HEK293 (cell line): ENCODE data around the gene SLC16A13.

Experiments used
- CTCF ChIP-seq: fragments of 450-650 bp; formaldehyde crosslinking; IDR thresholded peaks from 2 replicates; pipeline ENCODE4 v1.5.1; 2016; ENCODE audit warnings: missing biosample characterization, missing genetic modification characterization
- REST ChIP-seq: fragments of 450-650 bp; formaldehyde crosslinking; IDR thresholded peaks from 2 replicates; pipeline ENCODE4 v1.5.1; 2016; ENCODE audit warnings: missing biosample characterization, missing genetic modification characterization
- ZBTB7A ChIP-seq: fragments of 450-650 bp; formaldehyde crosslinking; IDR thresholded peaks from 2 replicates; pipeline ENCODE4 v1.5.1; 2016; ENCODE audit warnings: low read depth, missing biosample characterization, missing genetic modification characterization
- ZNF221 ChIP-seq: fragments of 450-650 bp; formaldehyde crosslinking; IDR thresholded peaks from 2 replicates; pipeline ENCODE4 v1.5.1; 2017; ENCODE audit warnings: missing biosample characterization, missing genetic modification characterization, borderline replicate concordance
- ZNF239 ChIP-seq: fragments of 450-650 bp; formaldehyde crosslinking; IDR thresholded peaks from 2 replicates; pipeline ENCODE4 v1.5.1; 2016; ENCODE audit warnings: missing biosample characterization, missing genetic modification characterization
- ZNF24 ChIP-seq: fragments of 450-650 bp; formaldehyde crosslinking; IDR thresholded peaks from 2 replicates; pipeline ENCODE4 v1.5.1; 2016; ENCODE audit warnings: missing biosample characterization, missing genetic modification characterization
- ZNF248 ChIP-seq: fragments of 450-650 bp; formaldehyde crosslinking; IDR thresholded peaks from 2 replicates; pipeline ENCODE4 v1.5.1; 2017; ENCODE audit warnings: missing biosample characterization, missing genetic modification characterization
- ZNF274 ChIP-seq, 2 experiments: fragments of 200-500 bp in 1 of 2; fragments of 450-650 bp in 1 of 2; sonication (Bioruptor generic) in 1 of 2; formaldehyde crosslinking in 1 of 2; IDR thresholded peaks; 2 replicates each; pipeline versions ENCODE4 v1.5.1 to v1.6.1; 2014 to 2016; ENCODE audit warnings: borderline replicate concordance in 1 of 2, inconsistent platforms in 1 of 2, low read length in 1 of 2, missing biosample characterization in 1 of 2, missing genetic modification characterization in 1 of 2
- ZNF311 ChIP-seq: fragments of 450-650 bp; formaldehyde crosslinking; IDR thresholded peaks from 2 replicates; pipeline ENCODE4 v1.5.1; 2017; ENCODE audit warnings: missing biosample characterization, missing genetic modification characterization, borderline replicate concordance
- ZNF350 ChIP-seq: fragments of 450-650 bp; formaldehyde crosslinking; IDR thresholded peaks from 2 replicates; pipeline ENCODE4 v1.5.0; 2017; ENCODE audit warnings: missing biosample characterization, mild to moderate bottlenecking, missing genetic modification characterization
- ZNF529 ChIP-seq: fragments of 450-650 bp; formaldehyde crosslinking; IDR thresholded peaks from 2 replicates; pipeline ENCODE4 v1.5.1; 2017; ENCODE audit warnings: missing genetic modification characterization, missing biosample characterization; ENCODE audit not compliant: insufficient replicate concordance
- ZNF549 ChIP-seq: fragments of 450-650 bp; IDR thresholded peaks from 2 replicates; pipeline ENCODE4 v1.5.1; 2018; ENCODE audit warnings: missing biosample characterization, missing genetic modification characterization, mild to moderate bottlenecking, inconsistent platforms, moderate library complexity
- ZNF776 ChIP-seq: fragments of 450-650 bp; formaldehyde crosslinking; IDR thresholded peaks from 2 replicates; pipeline ENCODE4 v1.5.0; 2017; ENCODE audit warnings: missing biosample characterization, missing genetic modification characterization, borderline replicate concordance
- ZNF791 ChIP-seq: fragments of 450-650 bp; formaldehyde crosslinking; IDR thresholded peaks from 2 replicates; pipeline ENCODE4 v1.5.1; 2016; ENCODE audit warnings: missing biosample characterization, missing genetic modification characterization

GRCh38 chr17:7016886-7017826, 18.7 kb upstream of the SLC16A13 start:
- TF ChIP-seq ZNF791 (tag by site-specific recombination), result no peak
- TF ChIP-seq ZBTB7A (tag by site-specific recombination), result no peak
- no peak for TF ChIP-seq ZNF549 (tag by site-specific recombination)
- TF ChIP-seq CTCF, result no peak
- no peak for TF ChIP-seq ZNF221
- no peak for TF ChIP-seq ZNF274 (IDR thresholded peaks at IDR 0.05; ENCODE audit: low read length)
- TF ChIP-seq ZNF274 (tag by site-specific recombination; IDR thresholded peaks at IDR 0.05; ENCODE audit: borderline replicate concordance), result no peak
- TF ChIP-seq ZNF529 (tag by site-specific recombination), result no peak
- TF ChIP-seq REST (tag by site-specific recombination), result no peak
- no peak for TF ChIP-seq ZNF350
- TF ChIP-seq ZNF776 (tag by site-specific recombination), result no peak
- no peak for TF ChIP-seq ZNF24 (tag by site-specific recombination)
- no peak for TF ChIP-seq ZNF239 (tag by site-specific recombination)
- no peak for TF ChIP-seq ZNF311
- TF ChIP-seq ZNF248, result no peak
